A549 (cell line): Measurements from ENCODE around the gene ABCF3.

Experiments
- CTCF ChIP-seq: fragments of >200 bp; sonication (Bioruptor Twin); formaldehyde crosslinking; IDR thresholded peaks from 3 replicates; pipeline ENCODE4 v1.5.1; 2016
- POLR2A ChIP-seq: IDR thresholded peaks from 2 replicates; pipeline ENCODE4 v1.6.1; 2012; ENCODE audit warnings: mild to moderate bottlenecking, low read length

GRCh38 chr3:184203526-184203925 lies 17.5 kb downstream of the ABCF3 start:
- TF ChIP-seq POLR2A (no peak), CTCF (no peak)
